ENCODE results near the gene UBAC1.
"Not testable (repeated sequence)": the region's sequence is repeated elsewhere in the genome, so short reads cannot be mapped to it uniquely, and the experiment has no call there.

The UBAC1 gene

GRCh38 chr9:135892327-135892726 is 68.8 kb downstream of the UBAC1 start:
- DNase-seq, result not testable (repeated sequence)

GRCh38 chr9:135891027-135891631 is 70.0 kb downstream of the UBAC1 start:
- DNase-seq, result no peak

- no peak for DNase-seq
Observed at GRCh38 chr9:135890190-135891026, 70.8 kb downstream of the UBAC1 start.

- no peak for DNase-seq
Observed at GRCh38 chr9:135889564-135890189, 71.5 kb downstream of the UBAC1 start.

GRCh38 chr9:135888766-135889394 is 72.3 kb downstream of the UBAC1 start:
- no peak for DNase-seq

GRCh38 chr9:135888126-135888765 is 72.9 kb downstream of the UBAC1 start:
- no peak for DNase-seq

- peak; percentile 43 to 55 for DNase-seq
Observed at GRCh38 chr9:135887585-135888050, 73.6 kb downstream of the UBAC1 start.

- no peak for DNase-seq
Observed at GRCh38 chr9:135887021-135887507, 74.1 kb downstream of the UBAC1 start.

GRCh38 chr9:135886147-135886981 is 74.8 kb downstream of the UBAC1 start:
- DNase-seq, result no peak

GRCh38 chr9:135885100-135885853 is 75.9 kb downstream of the UBAC1 start:
- DNase-seq, result no peak

- DNase-seq, result no peak
Observed at GRCh38 chr9:135884328-135885035, 76.7 kb downstream of the UBAC1 start.

GRCh38 chr9:135883410-135884089 is 77.6 kb downstream of the UBAC1 start:
- no peak for DNase-seq
